B cell (primary cell): ENCODE results near the gene MAF.

Experiments
- EZH2 ChIP-seq: IDR thresholded peaks from 2 replicates; pipeline ENCODE4 v1.6.1; 2012; ENCODE audit warnings: borderline replicate concordance, low read depth, mild to moderate bottlenecking, moderate library complexity, low read length; ENCODE audit not compliant: insufficient read depth, poor library complexity, severe bottlenecking
- TF ChIP-seq, protein P1 (sequence below): fragments of 200-600 bp; IDR thresholded peaks from one replicate; pipeline ENCODE4 v1.8.0; 2022; ENCODE audit warnings: antibody characterized with exemption, mild to moderate bottlenecking

DNA sequence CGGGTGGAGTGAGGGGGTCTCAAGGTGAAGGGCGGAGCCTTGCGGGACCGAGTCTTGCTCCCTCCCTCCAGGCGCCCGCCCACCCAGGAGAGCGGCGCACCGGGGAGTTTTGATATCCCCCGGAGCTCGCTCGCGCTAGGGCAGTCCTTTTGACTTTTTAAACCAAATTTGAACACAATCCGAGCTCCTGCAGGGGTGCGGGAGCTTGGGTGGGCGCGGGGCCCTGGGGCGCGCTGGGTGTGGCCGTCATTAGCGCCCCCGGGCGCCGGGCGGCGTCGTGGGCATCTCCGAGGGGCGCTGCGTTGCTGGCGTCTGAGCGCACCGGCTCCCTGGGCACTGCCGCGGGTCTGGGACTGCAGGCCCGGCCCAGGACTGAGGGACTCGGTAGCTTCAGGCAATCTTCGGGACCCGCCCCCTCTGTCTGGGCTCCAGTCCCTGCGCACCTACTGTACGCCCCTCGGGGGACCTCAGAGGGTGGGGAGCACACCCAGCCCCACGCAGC lies 10.9 kb downstream of the MAF start:
- TF ChIP-seq, protein P1, sequence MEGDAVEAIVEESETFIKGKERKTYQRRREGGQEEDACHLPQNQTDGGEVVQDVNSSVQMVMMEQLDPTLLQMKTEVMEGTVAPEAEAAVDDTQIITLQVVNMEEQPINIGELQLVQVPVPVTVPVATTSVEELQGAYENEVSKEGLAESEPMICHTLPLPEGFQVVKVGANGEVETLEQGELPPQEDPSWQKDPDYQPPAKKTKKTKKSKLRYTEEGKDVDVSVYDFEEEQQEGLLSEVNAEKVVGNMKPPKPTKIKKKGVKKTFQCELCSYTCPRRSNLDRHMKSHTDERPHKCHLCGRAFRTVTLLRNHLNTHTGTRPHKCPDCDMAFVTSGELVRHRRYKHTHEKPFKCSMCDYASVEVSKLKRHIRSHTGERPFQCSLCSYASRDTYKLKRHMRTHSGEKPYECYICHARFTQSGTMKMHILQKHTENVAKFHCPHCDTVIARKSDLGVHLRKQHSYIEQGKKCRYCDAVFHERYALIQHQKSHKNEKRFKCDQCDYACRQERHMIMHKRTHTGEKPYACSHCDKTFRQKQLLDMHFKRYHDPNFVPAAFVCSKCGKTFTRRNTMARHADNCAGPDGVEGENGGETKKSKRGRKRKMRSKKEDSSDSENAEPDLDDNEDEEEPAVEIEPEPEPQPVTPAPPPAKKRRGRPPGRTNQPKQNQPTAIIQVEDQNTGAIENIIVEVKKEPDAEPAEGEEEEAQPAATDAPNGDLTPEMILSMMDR, result no peak
- no peak for TF ChIP-seq EZH2
